CD4-positive, alpha-beta memory T cell (primary cell): ENCODE data around the gene EMILIN2. TPM values are rescaled to one million over a fixed set of nuclear protein-coding genes. Genes with fewer than 3 reads are reported as not detected.
"Not testable (repeated sequence)": the region's sequence is repeated elsewhere in the genome, so short reads cannot be mapped to it uniquely, and the experiment has no call there.

Experiments used
- CTCF ChIA-PET: fragments of 350-600 bp; sonication (Branson Sonifier 250); formaldehyde crosslinking; loops from one replicate; lab custom pipeline; 2021; ENCODE audit warnings: inconsistent platforms; ENCODE audit not compliant: partially characterized antibody; lab: Charles Lee
- POLR2A ChIA-PET: fragments of 350-600 bp; sonication (Branson Sonifier 250); formaldehyde crosslinking; loops from one replicate; lab custom pipeline; 2021; ENCODE audit not compliant: partially characterized antibody; lab: Charles Lee
- DNase-seq, 5 donors: peaks; one replicate each; pipeline versions ENCODE4 v3.0.0 to v3.0.0-alpha.2; 2020 to 2022; ENCODE audit warnings: mixed read lengths in 1 of 5
- H3K27ac ChIP-seq: one replicate; pipeline ENCODE4 v1.7.0; 2013; ENCODE audit warnings: low read depth, low read length
- H3K27me3 ChIP-seq: 2 replicates; pipeline ENCODE4 v1.7.0; 2013; ENCODE audit warnings: mild to moderate bottlenecking, low read length, moderate library complexity; ENCODE audit not compliant: insufficient read depth
- H3K36me3 ChIP-seq: 2 replicates; pipeline ENCODE4 v1.7.0; 2013; ENCODE audit warnings: mild to moderate bottlenecking, low read length, moderate library complexity; ENCODE audit not compliant: insufficient read depth
- H3K4me1 ChIP-seq: 2 replicates; pipeline ENCODE4 v1.7.0; 2013; ENCODE audit warnings: mild to moderate bottlenecking, low read length, moderate library complexity; ENCODE audit not compliant: insufficient read depth
- H3K4me3 ChIP-seq, 2 donors: one replicate each; pipeline ENCODE4 v1.7.0; 2013; ENCODE audit warnings: low read length in 2 of 2, mild to moderate bottlenecking in 1 of 2
- H3K9me3 ChIP-seq, 2 donors: one replicate each; pipeline ENCODE4 v1.7.0; 2013; ENCODE audit warnings: low read length in 2 of 2, control low read depth in 1 of 2; ENCODE audit not compliant: control insufficient read depth in 1 of 2
- H3K27ac Mint-ChIP-seq, 7 donors: one replicate each; pipeline ENCODE4 v1.8.0; 2020 to 2021; ENCODE audit warnings: mixed read lengths in 7 of 7, mild to moderate bottlenecking in 6 of 7, inconsistent platforms in 3 of 7, moderate library complexity in 3 of 7
- H3K27me3 Mint-ChIP-seq, 2 donors: one replicate each; pipeline ENCODE4 v1.8.0; 2020 to 2021; ENCODE audit warnings: mixed read lengths in 2 of 2
- H3K36me3 Mint-ChIP-seq, 2 donors: one replicate each; pipeline ENCODE4 v1.8.0; 2020 to 2021; ENCODE audit warnings: mixed read lengths in 2 of 2, inconsistent platforms in 1 of 2, mild to moderate bottlenecking in 1 of 2
- H3K4me1 Mint-ChIP-seq, 4 donors: one replicate each; pipeline ENCODE4 v1.8.0; 2020 to 2021; ENCODE audit warnings: mixed read lengths in 4 of 4, mild to moderate bottlenecking in 1 of 4
- H3K4me3 Mint-ChIP-seq, 8 donors: one replicate each; pipeline ENCODE4 v1.8.0; 2020 to 2021; ENCODE audit warnings: mixed read lengths in 8 of 8, mild to moderate bottlenecking in 7 of 8, moderate library complexity in 6 of 8, inconsistent platforms in 3 of 8
- H3K9me3 Mint-ChIP-seq, 8 donors: one replicate each; pipeline ENCODE4 v1.8.0; 2020 to 2021; ENCODE audit warnings: mixed read lengths in 8 of 8, mild to moderate bottlenecking in 5 of 8, inconsistent platforms in 3 of 8, moderate library complexity in 1 of 8
- intact Hi-C: fragments of 100-400 bp; cut with micrococcal nuclease; formaldehyde crosslinking; loops from one replicate; pipeline ENCODE4 v1.15.1; 2023
- polyA plus RNA-seq, 2 donors: library from polyadenylated mRNA; unstranded; fragments of 300-500 nt; fragmentation: Illumina TruSeq; gene quantifications; one replicate each; pipeline ENCODE4 v1.2.3, GENCODE V29; 2021
- total RNA-seq, 2 experiments: library from RNA; stranded (reverse); gene quantifications; one replicate each; pipeline ENCODE4 v1.2.3, GENCODE V29; 2021

The EMILIN2 gene
- total and polyA plus RNA-seq, 4 experiments from 2014 or later, result 4.9 to 11.4 (median 8.6) TPM

- Mint-ChIP-seq H3K4me1 (peaks cover 4 to 9% (median 5%) of the 10 kb centered on the region in 4 donors), H3K36me3 (no peaks in the 10 kb centered on the region), H3K4me3 (peak overlapping the region in 1 of 8 donors; percentile 12), H3K9me3 (peaks cover 0 to 10% (median 3%) of the 10 kb centered on the region in 8 donors), H3K27ac (no peak overlapping the region), H3K27me3 (peaks cover 4 to 8% of the 10 kb centered on the region in 2 donors)
- POLR2A ChIA-PET, result no interaction called here
- Histone ChIP-seq H3K9me3 (no peaks in the 10 kb centered on the region), H3K36me3 (no peaks in the 10 kb centered on the region), H3K4me1 (peaks cover 9% of the 10 kb centered on the region), H3K27me3 (no peaks in the 10 kb centered on the region), H3K27ac (no peak overlapping the region), H3K4me3 (no peak overlapping the region)
- intact Hi-C loops, result no loop called here
- CTCF ChIA-PET, result no interaction called here
- peak in 1 of 5 donors; percentile 4 for DNase-seq
These were observed 9.9 kb downstream of the EMILIN2 start for GRCh38 chr18:2856547-2857170.

GRCh38 chr18:2857491-2858131 lies 10.8 kb downstream of the EMILIN2 start:
- H3K36me3 ChIP-seq, result no peaks in the 10 kb centered on the region
- no peak overlapping the region for H3K27ac ChIP-seq
- no peaks in the 10 kb centered on the region for H3K27me3 ChIP-seq
- H3K4me1 Mint-ChIP-seq, result peaks cover 4 to 9% (median 5%) of the 10 kb centered on the region in 4 donors
- no peak overlapping the region for H3K27ac Mint-ChIP-seq
- H3K36me3 Mint-ChIP-seq, result no peaks in the 10 kb centered on the region
- H3K4me1 ChIP-seq, result peaks cover 9% of the 10 kb centered on the region
- CTCF ChIA-PET, result no interaction called here
- no peak for DNase-seq
- POLR2A ChIA-PET, result no interaction called here
- no peak overlapping the region for H3K4me3 ChIP-seq
- peaks cover 2 to 4% of the 10 kb centered on the region in 2 donors for H3K27me3 Mint-ChIP-seq
- H3K9me3 Mint-ChIP-seq, result peaks cover 0 to 11% (median 3%) of the 10 kb centered on the region in 8 donors
- H3K4me3 Mint-ChIP-seq, result no peak overlapping the region
- H3K9me3 ChIP-seq, result no peaks in the 10 kb centered on the region
- intact Hi-C loops, result no loop called here

GRCh38 chr18:2860397-2860796 lies 13.6 kb downstream of the EMILIN2 start:
- CTCF ChIA-PET, H3K27me3 Mint-ChIP-seq, POLR2A ChIA-PET, H3K27me3 ChIP-seq, H3K4me1 Mint-ChIP-seq, intact Hi-C loops, H3K4me3 Mint-ChIP-seq, H3K9me3 ChIP-seq, H3K4me1 ChIP-seq, DNase-seq, H3K36me3 Mint-ChIP-seq, H3K36me3 ChIP-seq, H3K4me3 ChIP-seq, H3K27ac Mint-ChIP-seq, H3K27ac ChIP-seq: not testable (repeated sequence)
- peaks cover 0 to 13% (median 3%) of the 10 kb centered on the region in 8 donors for H3K9me3 Mint-ChIP-seq

- H3K27ac ChIP-seq, H3K4me3 Mint-ChIP-seq, H3K27me3 ChIP-seq, H3K4me1 ChIP-seq, H3K36me3 ChIP-seq, DNase-seq, POLR2A ChIA-PET, intact Hi-C loops, CTCF ChIA-PET, H3K36me3 Mint-ChIP-seq, H3K9me3 ChIP-seq, H3K27me3 Mint-ChIP-seq, H3K4me3 ChIP-seq, H3K4me1 Mint-ChIP-seq, H3K27ac Mint-ChIP-seq: not testable (repeated sequence)
- peaks cover 0 to 18% (median 3%) of the 10 kb centered on the region in 8 donors for H3K9me3 Mint-ChIP-seq
These were observed 17.2 kb downstream of the EMILIN2 start for GRCh38 chr18:2863997-2864396.

- H3K4me1 Mint-ChIP-seq, POLR2A ChIA-PET: not testable (repeated sequence)
These were observed 19.7 kb downstream of the EMILIN2 start for GRCh38 chr18:2866465-2866864.

GRCh38 chr18:2869207-2869606 lies 22.4 kb downstream of the EMILIN2 start:
- no peak overlapping the region for H3K27ac ChIP-seq
- Mint-ChIP-seq H3K4me1 (peaks cover 0 to 1% (median 0%) of the 10 kb centered on the region in 4 donors), H3K36me3 (no peaks in the 10 kb centered on the region), H3K4me3 (no peak overlapping the region), H3K9me3 (peaks cover 0 to 7% (median 0%) of the 10 kb centered on the region in 8 donors), H3K27me3 (peaks cover 2 to 5% of the 10 kb centered on the region in 2 donors), H3K27ac (no peak overlapping the region)
- H3K4me3 ChIP-seq, result no peak overlapping the region
- H3K4me1 ChIP-seq, result no peaks in the 10 kb centered on the region
- POLR2A ChIA-PET, result interaction anchor here (0.9 to 1.4 kb wide), 2 partner anchors 14 to 39 kb away, joined by 3 to 5 read pairs; no protein-coding TSS in a partner anchor
- H3K9me3 ChIP-seq, result no peaks in the 10 kb centered on the region
- H3K27me3 ChIP-seq, result no peaks in the 10 kb centered on the region
- no peak for DNase-seq
- no peaks in the 10 kb centered on the region for H3K36me3 ChIP-seq
- CTCF ChIA-PET, result no interaction called here
- intact Hi-C loops, result no loop called here

More at GRCh38 chr18:2866465-2866864, 19.7 kb downstream of the EMILIN2 start:
- intact Hi-C loops, H3K36me3 Mint-ChIP-seq, H3K4me3 Mint-ChIP-seq, H3K9me3 ChIP-seq, H3K4me3 ChIP-seq, H3K27me3 ChIP-seq, CTCF ChIA-PET, H3K27ac Mint-ChIP-seq, H3K36me3 ChIP-seq, H3K27me3 Mint-ChIP-seq, H3K27ac ChIP-seq, DNase-seq, H3K4me1 ChIP-seq, H3K9me3 Mint-ChIP-seq: not testable (repeated sequence)

DNA sequence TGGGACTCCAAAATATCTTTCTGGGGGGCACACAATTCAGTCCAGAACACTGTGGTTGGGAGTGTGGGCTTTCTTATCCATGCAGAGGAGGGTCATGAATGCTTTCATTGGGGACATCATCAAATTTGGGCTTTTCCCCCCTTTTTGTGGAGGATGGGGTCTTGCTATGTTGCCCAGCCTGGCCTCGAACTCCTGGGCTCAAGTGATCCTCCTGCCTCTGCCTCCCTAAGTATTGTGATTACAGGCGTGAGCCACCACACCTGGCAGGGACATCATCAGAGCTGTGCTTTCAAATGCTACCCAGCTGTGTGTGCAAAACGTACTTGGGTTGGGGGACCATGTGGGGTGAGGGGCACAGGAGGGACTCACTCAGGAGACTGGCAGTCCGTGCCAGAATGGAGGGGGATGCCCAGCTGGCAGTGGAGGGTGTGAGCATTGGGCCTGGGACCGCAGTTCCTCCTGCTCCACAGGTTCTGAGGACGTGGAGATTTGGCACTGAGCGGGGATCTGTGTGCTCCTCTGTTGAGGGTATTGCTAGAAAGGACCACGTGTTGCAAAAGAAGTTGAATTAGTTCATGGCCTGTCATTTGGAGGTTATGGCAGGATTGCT lies 24.4 kb downstream of the EMILIN2 start:
- H3K27me3 ChIP-seq, result no peaks in the 10 kb centered on the region
- no peaks in the 10 kb centered on the region for H3K36me3 ChIP-seq
- H3K4me3 ChIP-seq, result no peak overlapping the region
- H3K9me3 ChIP-seq, result no peaks in the 10 kb centered on the region
- peaks cover 0 to 5% (median 0%) of the 10 kb centered on the region in 4 donors for H3K4me1 Mint-ChIP-seq
- H3K27ac ChIP-seq, result no peak overlapping the region
- ChIA-PET CTCF (interaction anchor here (1.0 kb wide), 1 partner anchor 115 kb away, joined by 4 read pairs; no protein-coding TSS in a partner anchor), POLR2A (no interaction called here)
- H3K36me3 Mint-ChIP-seq, result no peaks in the 10 kb centered on the region
- H3K4me1 ChIP-seq, result no peaks in the 10 kb centered on the region
- H3K9me3 Mint-ChIP-seq, result peaks cover 0 to 2% (median 0%) of the 10 kb centered on the region in 8 donors
- intact Hi-C loops, result no loop called here
- H3K4me3 Mint-ChIP-seq, result no peak overlapping the region
- H3K27ac Mint-ChIP-seq, result no peak overlapping the region
- no peak for DNase-seq
- H3K27me3 Mint-ChIP-seq, result peaks cover 2 to 5% of the 10 kb centered on the region in 2 donors
